HG03439 (cell line): ENCODE measurements around the gene CGB5.
"Not testable (repeated sequence)": the region's sequence is repeated elsewhere in the genome, so short reads cannot be mapped to it uniquely, and the experiment has no call there.

Experiments used
- ATAC-seq: cut with Tn5 transposase; IDR thresholded peaks from one replicate; pipeline ENCODE4 v1.9.1; 2021; ENCODE audit warnings: mild to moderate bottlenecking, moderate library complexity; ENCODE audit not compliant: unreplicated experiment

The CGB5 gene

DNA sequence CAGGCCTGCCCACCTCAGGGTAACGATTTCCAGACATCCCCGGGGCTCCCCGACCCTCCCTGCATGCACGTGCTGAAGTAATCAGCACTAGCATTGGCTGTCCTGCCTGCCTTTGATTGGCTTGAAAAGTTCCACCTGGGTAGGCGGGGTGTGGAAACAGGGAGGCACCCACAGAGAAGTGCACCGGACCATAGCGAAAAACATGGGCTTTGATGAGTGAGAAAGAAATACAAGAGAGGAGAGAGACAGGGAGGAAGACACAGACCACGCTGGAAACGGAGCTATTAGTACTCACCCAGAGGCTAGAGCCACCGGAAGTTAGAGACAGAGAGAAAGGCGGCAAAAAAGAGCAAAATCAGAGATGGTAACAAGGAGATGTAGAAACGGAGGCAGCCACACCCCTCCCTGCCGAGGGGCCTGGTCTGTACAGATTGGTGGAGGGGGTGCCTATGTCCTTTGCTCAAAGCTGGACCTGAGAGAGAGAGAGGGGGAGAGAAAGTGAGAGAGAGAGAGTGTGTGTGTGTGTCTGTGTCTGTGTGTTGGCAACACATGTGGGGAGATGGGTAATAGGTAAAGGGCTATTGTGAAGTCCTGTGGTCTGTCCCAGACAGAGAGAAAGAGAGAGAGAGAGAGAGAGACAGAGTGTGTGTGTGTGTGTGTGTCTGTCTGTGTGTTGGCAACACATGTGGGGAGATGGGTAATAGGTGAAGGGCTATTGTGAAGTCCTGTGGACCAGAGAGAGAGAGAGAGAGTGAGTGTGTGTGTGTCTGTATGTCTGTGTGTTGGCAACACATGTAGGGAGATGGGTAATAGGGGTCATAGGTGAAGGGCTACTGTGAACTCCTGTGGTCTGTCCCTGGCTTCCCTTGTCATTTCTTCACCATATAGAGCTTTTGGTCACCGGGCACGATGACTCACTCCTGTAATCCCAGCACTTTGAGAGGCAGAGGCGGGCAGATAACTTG, 22.4 kb upstream of the CGB5 start:
- no peak for ATAC-seq

DNA sequence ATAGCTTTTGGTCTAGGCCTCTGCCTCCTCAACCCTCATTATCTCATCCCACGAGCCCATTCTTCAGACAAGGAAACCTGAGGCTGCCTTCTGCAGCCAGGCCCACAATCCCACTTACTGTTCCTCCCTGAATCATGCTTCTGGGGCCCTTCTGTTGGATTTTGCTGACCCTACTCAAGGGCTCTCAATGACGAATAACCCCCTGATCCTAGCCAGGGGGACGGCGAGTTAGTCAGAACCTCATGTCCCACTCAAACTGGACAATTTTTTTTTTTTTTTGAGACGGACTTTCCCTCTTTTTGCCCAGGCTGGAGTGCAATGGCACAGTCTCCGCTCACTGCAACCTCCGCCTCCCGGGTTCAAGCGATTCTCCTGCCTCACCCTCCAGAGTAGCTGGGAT, 21.5 kb upstream of the CGB5 start:
- ATAC-seq, result no peak

DNA sequence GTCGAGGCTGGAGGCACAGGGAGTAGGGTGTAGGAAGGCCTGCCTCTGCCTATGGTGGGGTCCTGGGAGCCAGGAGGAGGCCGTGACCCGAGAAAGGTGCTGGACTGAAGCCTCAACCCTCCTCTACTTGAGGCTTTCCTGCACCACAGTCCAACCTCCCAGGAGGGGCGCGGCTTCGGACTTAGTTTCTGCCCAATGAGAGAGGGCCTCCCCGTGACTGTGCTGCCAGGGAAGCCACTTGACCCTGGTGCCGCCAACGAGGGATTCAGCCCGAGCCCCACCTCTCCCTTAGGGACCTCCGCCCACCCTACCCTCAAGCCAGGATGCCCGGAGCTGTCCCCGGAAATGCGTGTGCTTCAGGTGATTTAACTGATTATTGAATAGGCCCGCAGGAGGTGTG, 19.4 kb upstream of the CGB5 start, which contains the start of gene CGB3:
TSS of gene CGB3 (minus strand) at position 101 of the 400 bp plus-strand sequence. CDS start 362 bp downstream, outside the sequence.
- ATAC-seq, result not testable (repeated sequence)

DNA sequence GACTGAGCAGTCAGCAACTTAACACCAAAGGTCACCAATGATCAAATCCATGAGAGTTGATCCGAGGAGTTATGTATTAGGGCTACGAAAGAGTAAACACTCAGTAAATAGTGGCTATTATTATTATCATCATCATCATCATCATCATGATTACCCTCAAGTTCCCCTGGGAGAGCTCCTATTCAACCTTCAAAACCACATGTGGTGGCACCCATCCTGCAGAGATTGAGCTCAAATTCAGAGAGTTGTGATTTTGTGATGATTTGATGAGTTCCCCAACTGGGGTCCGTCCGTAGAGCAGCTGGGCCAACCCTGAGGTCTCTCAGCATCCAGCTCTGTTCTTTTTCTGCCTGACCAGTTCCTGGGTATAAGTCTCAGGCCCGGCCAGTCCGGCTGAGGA, 18.6 kb upstream of the CGB5 start:
- ATAC-seq, result not testable (repeated sequence)

DNA sequence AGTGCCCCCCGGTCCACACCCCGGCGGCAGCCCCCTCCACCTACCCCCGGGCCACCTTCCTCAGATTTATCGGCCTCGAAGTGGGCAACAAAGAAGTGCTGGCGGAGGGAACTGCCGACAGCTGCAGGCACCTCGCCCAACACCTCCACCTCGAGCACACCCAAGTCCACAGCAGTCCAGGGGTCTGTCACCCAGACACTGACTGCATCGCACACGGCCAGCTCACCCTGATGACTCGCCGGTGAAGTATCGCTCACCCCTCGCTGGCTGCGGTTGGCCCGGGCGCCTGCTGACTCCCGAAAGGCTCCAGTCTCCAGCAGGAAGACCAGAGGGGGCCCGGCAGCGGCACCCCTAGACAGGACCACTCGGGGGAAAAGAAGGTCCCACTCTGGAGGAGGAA, 18.0 kb upstream of the CGB5 start:
- ATAC-seq, result not testable (repeated sequence)

DNA sequence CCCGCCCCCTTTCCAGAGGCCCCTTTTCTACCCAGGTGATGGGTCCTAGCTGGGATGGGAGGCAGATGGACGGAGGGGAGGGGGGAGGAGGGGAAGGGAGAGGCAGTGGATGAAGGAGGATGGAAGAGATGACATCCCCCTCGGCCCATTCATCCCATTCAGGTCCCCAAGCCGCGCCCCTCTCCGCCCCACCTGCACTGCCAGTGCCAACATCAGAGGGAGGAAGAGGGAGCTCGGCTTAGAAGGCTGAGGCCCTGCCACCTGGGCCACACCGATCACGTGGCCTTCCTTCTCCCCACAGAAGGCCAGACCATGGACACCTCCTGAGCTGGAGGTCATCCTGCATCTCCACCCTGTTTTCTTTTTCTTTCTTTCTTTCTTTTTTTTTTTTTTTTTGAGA, 15.0 kb upstream of the CGB5 start:
- ATAC-seq, result not testable (repeated sequence)

DNA sequence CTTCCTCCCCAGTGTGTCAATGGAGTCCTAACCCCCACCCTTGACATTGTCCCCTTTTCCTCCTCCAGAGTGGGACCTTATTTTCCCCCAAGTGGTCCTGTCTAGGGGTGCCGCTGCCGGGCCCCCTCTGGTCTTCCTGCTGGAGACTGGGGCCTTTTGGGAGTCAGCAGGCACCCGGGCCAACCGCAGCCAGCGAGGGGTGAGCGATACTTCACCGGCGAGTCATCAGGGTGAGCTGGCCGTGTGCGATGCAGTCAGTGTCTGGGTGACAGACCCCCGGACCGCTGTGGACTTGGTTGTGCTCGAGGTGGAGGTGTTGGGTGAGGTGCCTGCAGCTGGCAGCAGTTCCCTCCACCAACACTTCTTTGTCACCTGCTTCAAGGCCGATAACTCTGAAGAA, 13.9 kb upstream of the CGB5 start:
- ATAC-seq, result not testable (repeated sequence)

DNA sequence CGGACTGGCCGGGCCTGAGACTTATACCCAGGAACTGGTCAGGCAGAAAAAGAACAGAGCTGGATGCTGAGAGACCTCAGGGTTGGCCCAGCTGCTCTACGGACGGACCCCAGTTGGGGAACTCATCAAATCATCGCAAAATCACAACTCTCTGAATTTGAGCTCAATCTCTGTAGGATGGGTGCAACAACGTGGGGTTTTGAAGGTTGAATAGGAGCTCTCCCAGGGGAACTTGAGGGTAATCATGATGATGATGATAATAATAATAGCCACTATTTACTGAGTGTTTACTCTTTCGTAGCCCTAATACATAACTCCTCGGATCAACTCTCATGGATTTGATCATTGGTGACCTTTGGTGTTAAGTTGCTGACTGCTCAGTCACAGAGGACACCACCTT, 13.3 kb upstream of the CGB5 start:
- ATAC-seq, result not testable (repeated sequence)

DNA sequence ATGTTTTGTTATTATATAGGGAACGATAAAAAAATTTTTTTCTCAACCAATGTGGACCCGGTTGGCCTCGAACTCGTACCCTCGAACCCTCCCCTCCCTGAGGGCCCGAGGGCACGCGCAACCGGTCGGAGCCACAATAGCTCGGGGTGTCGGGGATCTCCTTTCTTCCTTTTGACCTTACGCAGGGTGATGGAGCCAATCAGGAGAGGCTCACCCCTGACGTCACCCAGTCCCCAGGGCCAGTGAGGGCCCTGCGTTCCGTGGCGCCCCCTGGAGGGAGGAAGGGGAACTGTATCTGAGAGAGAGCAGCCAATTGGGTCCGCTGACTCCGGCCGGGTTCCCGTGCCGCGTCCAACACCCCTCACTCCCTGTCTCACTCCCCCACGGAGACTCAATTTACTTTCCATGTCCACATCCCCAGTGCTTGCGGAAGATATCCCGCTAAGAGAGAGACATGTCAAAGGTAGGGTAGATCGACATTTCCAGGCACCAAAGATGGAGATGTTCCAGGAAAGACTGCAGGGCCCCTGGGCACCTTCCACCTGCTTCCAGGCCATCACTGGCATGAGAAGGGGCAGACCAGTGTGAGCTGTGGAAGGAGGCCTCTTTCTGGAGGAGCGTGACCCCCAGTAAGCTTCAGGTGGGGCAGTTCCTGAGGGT, 11.9 kb upstream of the CGB5 start, which contains the start of gene CGB2:
TSS of gene CGB2 (plus strand) at position 249 of the 660 bp plus-strand sequence. CDS start at position 455, 206 bp downstream.
- ATAC-seq, result not testable (repeated sequence)

DNA sequence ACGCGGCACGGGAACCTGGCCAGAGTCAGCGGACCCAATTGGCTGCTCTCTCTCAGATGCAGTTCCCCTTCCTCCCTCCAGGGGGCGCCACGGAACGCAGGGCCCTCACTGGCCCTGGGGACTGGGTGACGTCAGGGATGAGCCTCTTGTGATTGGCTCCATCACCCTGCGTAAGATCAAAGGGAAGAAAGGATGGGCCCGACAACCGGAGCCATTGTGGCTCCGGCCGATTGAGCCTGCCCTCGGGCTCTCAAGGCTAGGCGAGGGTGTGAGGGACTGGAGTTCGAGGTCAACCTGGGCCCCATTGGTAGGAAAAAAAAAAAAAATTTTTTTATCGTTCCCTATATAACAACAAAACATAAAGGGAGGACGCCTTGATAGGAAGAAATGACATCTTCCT, 6.8 kb upstream of the CGB5 start, which contains the start of gene CGB1:
TSS of gene CGB1 (minus strand) at position 81 of the 400 bp plus-strand sequence. CDS start 184 bp downstream, outside the sequence.
- ATAC-seq, result not testable (repeated sequence)

DNA sequence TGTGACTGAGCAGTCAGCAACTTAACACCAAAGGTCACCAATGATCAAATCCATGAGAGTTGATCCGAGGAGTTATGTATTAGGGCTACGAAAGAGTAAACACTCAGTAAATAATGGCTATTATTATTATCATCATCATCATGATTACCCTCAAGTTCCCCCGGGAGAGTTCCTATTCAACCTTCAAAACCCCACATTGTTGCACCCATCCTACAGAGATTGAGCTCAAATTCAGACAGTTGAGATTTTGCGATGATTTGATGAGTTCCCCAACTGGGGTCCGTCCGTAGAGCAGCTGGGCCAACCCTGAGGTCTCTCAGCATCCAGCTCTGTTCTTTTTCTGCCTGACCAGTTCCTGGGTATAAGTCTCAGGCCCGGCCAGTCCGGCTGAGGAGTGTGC, 5.5 kb upstream of the CGB5 start:
- not testable (repeated sequence) for ATAC-seq

DNA sequence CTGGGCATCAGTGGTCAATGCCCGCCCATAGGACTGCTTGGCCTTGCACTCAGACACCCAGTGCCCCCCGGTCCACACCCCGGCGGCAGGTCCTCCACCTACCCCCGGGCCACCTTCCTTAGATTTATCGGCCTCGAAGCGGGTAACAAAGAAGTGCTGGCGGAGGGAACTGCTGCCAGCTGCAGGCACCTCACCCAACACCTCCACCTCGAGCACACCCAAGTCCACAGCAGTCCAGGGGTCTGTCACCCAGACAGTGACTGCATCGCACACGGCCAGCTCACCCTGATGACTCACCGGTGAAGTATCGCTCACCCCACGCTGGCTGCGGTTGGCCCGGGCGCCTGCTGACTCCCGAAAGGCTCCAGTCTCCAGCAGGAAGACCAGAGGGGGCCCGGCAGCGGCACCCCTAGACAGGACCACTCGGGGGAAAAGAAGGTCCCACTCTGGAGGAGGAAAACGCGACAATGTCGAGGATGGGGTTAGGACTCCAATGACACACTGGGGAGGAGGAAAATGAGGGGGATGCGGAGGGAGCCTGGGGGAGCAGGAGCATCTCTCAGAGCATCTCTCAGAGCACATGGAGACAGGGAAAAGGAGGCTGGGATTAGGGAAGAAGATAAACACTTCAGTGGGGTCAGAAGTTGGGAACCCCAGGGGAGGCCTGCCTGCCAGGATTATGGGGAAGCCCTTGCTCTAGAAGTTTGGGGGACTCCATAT, 4.9 kb upstream of the CGB5 start:
- not testable (repeated sequence) for ATAC-seq

DNA sequence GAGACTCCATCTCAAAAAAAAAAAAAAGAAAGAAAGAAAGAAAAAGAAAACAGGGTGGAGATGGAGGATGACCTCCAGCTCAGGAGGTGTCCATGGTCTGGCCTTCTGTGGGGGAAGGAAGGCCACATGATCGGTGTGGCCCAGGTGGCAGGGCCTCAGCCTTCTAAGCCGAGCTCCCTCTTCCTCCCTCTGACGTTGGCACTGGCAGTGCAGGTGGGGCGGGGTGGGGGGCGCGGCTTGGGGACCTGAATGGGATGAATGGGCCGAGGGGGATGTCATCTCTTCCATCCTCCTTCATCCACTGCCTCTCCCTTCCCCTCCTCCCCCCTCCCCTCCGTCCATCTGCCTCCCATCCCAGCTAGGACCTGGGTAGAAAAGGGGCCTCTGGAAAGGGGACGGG, 3.9 kb upstream of the CGB5 start:
- ATAC-seq, result not testable (repeated sequence)

DNA sequence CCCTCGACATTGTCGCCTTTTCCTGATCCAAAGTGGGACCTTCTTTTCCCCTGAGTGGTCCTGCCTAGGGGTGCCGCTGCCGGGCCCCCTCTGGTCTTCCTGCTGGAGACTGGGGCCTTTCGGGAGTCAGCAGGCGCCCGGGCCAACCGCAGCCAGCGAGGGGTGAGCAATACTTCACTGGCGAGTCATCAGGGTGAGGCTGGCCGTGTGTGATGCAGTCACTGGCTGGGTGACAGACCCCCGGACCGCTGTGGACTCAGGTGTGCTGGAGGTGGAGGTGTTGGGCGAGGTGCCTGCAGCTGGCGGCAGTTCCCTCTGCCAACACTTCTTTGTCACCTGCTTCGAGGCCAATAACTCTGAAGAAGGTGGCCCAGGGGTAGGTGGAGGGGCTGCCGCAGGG, 1.5 kb upstream of the CGB5 start:
- ATAC-seq, result no peak

DNA sequence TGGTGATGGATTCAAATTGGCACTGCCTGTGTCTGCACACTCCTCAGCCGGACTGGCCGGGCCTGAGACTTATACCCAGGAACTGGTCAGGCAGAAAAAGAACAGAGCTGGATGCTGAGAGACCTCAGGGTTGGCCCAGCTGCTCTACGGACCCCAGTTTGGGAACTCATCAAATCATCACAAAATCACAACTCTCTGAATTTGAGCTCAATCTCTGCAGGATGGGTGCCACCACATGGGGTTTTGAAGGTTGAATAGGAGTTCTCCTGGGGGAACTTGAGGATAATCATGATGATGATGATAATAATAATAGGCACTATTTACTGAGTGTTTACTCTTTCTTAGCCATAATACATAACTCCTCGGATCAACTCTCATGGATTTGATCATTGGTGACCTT, 982 bp upstream of the CGB5 start:
- ATAC-seq, result not testable (repeated sequence)

DNA sequence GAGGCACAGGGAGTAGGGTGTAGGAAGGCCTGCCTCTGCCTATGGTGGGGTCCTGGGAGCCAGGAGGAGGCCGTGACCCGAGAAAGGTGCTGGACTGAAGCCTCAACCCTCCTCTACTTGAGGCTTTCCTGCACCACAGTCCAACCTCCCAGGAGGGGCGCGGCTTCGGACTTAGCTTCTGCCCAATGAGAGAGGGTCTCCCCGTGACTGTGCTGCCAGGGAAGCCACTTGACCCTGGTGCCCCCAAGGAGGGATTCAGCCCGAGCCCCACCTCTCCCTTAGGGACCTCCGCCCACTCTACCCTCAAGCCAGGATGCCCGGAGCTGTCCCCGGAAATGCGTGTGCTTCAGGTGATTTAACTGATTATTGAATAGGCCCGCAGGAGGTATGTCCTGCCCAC, 5.4 kb downstream of the CGB5 start, which contains the start of gene CGB8:
TSS of gene CGB8 (minus strand) at position 101 of the 400 bp plus-strand sequence. CDS start 372 bp downstream, outside the sequence.
- ATAC-seq, result not testable (repeated sequence)

DNA sequence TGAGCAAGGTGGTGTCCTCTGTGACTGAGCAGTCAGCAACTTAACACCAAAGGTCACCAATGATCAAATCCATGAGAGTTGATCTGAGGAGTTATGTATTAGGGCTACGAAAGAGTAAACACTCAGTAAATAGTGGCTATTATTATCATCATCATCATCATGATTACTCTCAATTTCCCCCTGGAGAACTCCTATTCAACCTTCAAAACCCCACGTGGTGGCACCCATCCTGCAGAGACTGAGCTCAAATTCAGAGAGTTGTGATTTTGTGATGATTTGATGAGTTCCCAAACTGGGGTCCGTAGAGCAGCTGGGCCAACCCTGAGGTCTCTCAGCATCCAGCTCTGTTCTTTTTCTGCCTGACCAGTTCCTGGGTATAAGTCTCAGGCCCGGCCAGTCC, 6.2 kb downstream of the CGB5 start:
- ATAC-seq, result not testable (repeated sequence)

DNA sequence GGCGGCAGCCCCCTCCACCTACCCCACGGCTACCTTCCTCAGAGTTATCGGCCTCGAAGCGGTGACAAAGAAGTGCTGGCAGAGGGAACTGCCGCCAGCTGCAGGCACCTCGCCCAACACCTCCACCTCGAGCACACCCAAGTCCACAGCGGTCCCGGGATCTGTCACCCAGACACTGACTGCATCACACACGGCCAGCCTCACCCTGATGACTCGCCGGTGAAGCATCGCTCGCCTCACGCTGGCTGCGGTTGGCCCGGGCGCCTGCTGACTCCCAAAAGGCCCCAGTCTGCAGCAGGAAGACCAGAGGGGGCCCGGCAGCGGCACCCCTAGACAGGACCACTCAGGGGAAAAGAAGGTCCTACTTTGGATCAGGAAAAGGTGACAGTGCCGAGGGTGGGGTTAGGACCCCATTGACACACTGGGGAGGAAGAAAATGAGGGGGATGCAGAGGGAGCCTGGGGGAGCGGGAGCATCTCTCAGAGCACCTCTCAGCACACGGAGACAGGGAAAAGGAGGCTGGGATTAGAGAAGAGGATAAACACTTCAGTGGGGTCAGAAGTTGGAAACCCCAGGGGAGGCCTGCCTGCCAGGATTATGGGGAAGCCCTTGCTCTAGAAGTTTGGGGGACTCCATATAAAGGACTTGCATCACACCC, 6.9 kb downstream of the CGB5 start:
- ATAC-seq, result not testable (repeated sequence)

DNA sequence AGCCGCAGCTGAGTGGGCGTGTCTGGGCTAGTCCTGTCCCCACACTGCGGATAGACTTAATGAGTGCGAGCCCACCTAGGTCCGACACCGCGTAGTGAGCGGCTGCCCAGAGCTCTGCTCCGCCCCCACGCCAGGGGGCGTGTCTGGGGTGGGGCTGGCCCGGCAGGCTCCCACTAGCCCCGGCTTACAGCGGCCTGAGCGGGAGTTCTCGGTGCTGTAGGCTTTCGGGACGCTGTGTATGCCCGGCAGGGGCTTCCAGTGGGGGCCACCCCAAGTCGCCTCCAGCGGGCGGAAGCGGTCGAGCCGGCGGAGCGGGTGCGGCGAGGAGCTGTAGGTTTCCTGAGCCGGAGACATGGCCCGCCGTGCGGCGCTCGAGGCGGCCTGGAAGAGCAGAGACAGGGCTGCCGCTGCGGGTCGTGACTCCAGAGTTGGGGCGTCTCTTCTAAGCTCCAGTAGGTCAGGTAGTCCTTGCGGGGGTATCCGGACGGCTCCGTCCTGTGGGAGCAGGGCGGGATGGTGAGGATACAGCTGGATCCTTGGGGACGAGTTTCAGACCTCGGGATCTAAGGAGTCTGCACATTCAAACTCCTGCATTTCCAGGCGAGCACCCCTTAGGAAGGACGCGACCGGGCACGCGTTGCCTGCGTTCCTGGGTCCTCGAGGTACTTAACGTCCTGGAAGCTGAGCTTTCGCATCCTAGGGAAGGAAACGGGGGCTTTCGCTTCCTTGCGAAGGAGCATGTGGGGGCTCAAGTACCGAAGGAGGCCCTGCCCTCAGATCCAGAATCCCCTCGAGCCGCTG, 12.7 kb downstream of the CGB5 start:
- no peak for ATAC-seq
